NOMO-1 treated with dmso at 0.1 percent for 144 hours (cell line): ENCODE results near the gene TMED8.
"Not testable (repeated sequence)": the region's sequence is repeated elsewhere in the genome, so short reads cannot be mapped to it uniquely, and the experiment has no call there.

Experiments used
- DNase-seq: peaks from one replicate; lab custom pipeline; 2025; ENCODE audit not compliant: unreplicated experiment; lab: John Stamatoyannopoulos, UW

The TMED8 gene

GRCh38 chr14:77322951-77323350 lies 53.9 kb downstream of the TMED8 start:
- DNase-seq = no peak

- DNase-seq = no peak
Measured at GRCh38 chr14:77322250-77322902, 54.5 kb downstream of the TMED8 start.

GRCh38 chr14:77320238-77320935 lies 56.5 kb downstream of the TMED8 start, which contains the start of gene POMT2:
Gene POMT2, minus strand, starts transcription at chr14:77320883. Its CDS starts 202 bp downstream, at chr14:77320681.
- peak; percentile 86 for DNase-seq

DNA sequence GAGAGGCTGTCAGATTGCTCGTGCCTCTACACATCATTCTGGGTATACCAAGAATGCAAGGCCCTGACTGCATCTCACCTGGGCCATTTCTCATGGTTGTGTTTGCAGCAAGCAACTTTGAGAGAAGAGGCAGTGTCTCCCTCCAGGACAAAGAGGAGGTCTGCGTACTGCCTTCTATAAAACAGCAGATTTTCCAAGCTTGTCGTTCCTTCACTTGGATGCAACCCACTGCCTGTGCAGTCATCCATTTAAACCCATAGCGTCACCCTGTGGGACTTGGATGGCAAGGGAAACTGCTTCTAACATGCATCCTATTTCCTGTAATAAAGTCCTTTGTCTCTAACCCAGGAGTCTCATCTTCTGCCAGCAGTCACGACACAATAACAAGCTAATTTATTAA lies 57.5 kb downstream of the TMED8 start:
- no peak for DNase-seq

DNA sequence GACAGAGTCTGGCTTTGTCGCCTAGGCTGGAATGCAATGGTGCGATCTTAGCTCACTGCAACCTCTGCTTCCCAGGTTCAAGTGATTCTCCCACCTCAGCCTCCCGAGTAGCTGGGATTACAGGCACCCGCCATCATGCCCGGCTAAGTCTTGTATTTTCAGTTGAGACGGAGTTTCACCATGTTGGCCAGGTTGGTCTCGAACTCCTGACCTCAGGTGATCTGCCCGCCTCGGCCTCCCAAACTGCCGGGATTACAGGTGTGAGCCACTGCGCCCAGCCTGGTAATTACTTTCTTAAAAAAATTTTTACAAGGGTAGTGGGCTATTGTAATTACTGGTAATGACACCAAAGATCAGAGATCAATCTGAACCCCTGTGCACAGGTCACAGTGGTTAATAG lies 58.1 kb downstream of the TMED8 start:
- DNase-seq = not testable (repeated sequence)

DNA sequence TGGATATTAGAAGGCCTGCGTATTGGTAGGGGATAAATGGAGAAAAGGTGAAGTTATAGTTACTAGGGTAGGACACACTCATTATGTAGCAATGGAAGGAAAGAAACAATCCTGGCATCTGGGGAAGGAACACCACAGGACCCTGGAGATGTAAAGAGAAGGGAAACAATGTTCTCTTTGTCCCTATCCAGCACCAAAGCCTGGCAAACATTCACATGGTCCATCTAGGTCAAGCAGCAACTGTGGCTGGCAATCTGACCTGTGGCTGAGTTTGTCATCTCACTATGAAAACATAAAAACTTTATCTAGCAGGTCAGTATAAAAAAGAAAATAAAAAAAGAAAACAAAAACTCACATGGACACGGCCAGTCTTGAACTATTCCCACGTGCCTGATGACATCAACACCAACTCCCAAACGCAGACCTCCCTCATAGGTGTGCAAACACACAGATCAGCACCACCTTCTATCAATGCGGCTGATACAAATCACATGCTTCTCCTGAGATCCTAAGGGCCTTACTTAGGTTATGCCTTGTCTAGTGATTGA lies 58.8 kb downstream of the TMED8 start:
- no peak for DNase-seq

DNA sequence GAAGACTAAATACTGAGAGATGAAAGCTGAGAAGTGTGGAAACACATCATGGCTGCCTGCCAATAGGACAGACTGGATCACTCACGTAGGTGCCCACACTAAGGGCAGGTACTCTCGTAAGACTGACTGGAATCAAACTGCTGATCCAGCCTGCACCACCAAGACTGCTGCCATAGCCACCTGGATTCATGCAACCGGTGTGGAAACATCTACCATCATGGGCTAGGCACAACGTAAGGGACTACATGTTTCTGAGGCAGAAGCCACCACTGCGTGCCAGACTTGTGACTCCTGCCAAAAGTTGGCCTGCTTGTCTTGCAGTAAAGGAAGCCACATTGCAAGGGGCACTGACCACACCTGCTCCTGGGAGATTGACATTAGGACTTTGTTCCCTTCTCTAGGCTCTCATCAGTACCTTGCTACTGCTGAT lies 60.0 kb downstream of the TMED8 start:
- DNase-seq = no peak

GRCh38 chr14:77316195-77316505 lies 60.7 kb downstream of the TMED8 start:
- no peak for DNase-seq

GRCh38 chr14:77314539-77315457 lies 62.1 kb downstream of the TMED8 start:
- DNase-seq = no peak

- no peak for DNase-seq
Measured at GRCh38 chr14:77314043-77314442, 62.9 kb downstream of the TMED8 start.

DNA sequence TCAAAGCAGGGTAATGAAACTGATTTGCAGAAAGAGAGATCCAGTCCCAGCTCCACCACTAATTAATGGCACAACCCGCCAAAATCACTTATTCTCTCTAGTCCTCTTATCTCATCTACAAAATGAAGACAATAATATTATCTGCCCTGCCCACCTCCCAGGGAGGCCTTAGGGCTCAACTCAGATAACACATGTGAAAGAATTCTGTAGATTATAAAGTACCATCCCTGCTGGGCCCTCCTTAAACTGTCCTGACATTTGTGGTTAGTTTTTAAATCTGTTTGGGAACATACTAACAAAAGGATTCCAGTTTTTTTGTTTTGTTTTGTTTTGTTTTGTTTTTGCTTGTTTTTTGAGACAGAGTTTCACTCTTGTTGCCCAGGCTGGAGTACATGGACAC lies 63.5 kb downstream of the TMED8 start:
- no peak for DNase-seq

DNA sequence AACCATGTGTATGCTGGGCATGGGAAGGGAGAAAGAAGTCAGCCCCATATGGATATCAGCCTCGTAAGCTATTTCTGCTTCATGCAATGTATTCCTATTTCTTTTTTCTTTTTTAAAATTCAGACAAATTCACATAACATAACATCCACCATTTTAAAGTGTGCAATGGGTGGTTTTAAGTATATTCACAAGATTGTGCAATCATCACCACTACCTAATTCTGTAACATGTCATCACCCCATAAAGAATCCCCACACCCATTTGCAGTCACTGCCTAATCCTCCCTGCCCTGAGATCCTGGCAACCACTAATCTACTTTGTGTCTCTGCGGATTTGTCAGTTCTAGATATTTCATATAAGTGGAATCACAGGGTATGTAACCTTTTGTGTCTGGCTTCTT lies 65.7 kb downstream of the TMED8 start:
- peak; percentile 32 for DNase-seq

DNA sequence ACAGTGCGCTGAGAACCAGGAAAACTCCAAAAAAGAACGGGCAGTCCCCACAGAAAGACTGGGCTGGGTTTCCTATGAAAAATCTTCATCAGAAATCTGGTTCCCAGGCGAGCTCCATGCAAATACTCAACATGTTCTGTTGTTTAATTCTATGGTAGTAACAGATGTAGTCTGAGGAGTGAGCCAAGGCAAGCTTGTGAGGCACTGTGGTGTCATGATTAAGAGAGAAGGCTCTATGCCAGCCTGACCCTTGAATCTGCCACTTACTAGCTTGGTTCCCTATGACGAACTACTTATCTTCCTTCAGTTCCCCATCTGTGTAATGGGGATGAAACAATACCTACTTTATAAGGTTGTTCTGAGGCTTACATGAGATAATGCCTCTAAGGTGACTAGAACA lies 66.9 kb downstream of the TMED8 start:
- DNase-seq = no peak

GRCh38 chr14:77309131-77309530 lies 67.8 kb downstream of the TMED8 start:
- DNase-seq = peak; percentile 12

DNA sequence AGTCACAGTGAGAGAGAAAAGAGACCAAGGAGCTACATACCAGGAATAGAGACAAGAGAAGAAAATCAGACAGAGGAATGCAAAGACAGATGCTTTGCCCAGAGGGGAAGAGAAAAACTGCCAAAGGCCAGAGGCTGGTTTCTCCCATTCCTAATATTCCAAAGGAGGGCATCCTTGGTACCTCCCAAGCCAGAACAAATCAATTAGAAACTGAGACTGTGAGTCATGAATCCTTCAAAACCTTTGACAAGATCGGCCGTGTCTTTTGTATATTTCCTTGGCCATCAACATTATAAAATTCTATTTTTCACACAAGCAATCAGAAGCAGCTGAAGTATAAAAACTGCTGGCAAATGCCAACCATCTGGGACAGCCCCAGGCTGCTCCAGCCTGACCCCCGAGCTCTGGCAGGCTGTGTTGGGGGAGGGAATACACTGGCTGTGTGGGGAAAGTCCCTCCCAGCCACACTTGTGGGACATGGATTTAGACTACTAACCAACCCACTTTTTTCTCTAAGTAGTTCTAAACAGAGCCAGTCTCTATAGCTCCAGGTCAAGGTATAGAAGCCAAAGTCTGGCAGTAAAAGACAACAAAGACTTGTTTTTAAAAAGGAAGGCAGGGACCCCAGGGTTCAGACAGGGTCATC lies 69.9 kb downstream of the TMED8 start:
- DNase-seq = no peak

GRCh38 chr14:77306416-77306815 lies 70.5 kb downstream of the TMED8 start:
- DNase-seq = no peak

DNA sequence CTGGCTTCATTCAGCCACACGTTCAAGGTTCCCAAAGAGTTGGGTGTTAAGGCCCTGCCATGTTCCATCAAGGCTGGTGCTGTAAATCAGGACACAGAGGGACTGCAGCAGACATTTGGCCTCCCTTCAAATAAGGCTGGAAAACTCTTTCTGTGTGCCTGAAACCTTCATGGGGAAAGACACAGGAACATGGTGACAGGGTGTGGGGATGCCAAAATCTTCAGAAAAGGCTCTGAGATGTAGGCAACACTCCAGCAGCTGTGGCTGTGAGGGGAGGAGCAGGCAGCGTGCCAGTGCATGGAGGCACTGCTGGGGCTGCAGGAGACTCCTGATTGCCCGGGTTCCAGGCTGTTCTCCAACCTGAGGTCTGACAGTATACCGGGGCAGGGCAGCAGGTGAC lies 71.2 kb downstream of the TMED8 start:
- DNase-seq = no peak

- peak; percentile 28 for DNase-seq
Measured at GRCh38 chr14:77303417-77304156, 73.3 kb downstream of the TMED8 start.

DNA sequence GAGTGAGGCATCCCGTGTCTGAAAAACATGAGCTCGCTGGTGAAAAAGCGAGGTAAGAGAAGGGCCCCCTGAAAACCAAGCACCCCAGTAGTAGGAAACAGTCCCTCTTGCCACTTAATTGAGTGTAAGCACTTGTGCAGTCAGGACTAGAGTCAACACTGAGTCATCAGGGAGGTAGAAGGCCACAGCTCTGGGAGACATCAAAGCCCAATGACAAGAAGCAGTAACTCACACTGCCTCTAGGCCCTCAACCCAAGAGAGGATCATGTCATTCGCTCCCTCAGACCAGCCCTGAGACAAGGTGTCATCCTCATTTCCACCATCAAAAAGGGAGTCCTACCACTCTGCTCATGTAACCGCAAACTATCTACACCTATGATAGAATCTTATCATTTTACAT lies 74.0 kb downstream of the TMED8 start:
- DNase-seq = no peak

- DNase-seq = peak; percentile 45
Measured at GRCh38 chr14:77301103-77301502, 75.8 kb downstream of the TMED8 start.
